HL-60 (cell line): Measurements from ENCODE around the gene STXBP2.

Experiments used
- CTCF ChIP-seq: IDR thresholded peaks from one replicate; pipeline ENCODE4 v1.5.1; 2011; ENCODE audit warnings: low read length, control low read depth, inconsistent platforms; ENCODE audit not compliant: insufficient read depth
- POLR2AphosphoS5 ChIP-seq: IDR thresholded peaks from 2 replicates; pipeline ENCODE4 v1.6.1; 2012; ENCODE audit warnings: low read depth
- REST ChIP-seq: IDR thresholded peaks from 2 replicates; pipeline ENCODE4 v1.6.1; 2012; ENCODE audit warnings: low read depth; ENCODE audit not compliant: insufficient replicate concordance
- SPI1 ChIP-seq: IDR thresholded peaks from 2 replicates; pipeline ENCODE4 v1.6.1; 2012; ENCODE audit warnings: low read depth, mild to moderate bottlenecking, borderline replicate concordance

- TF ChIP-seq SPI1 (no peak), CTCF (no peak), REST (no peak), POLR2AphosphoS5 (no peak)
These were observed 606 bp upstream of the STXBP2 start for GRCh38 chr19:7636317-7636690.
